OCI-LY3 (cell line): ENCODE results near the gene DHX57.

Experiments
- EZH2phosphoT487 ChIP-seq: fragments of 200-600 bp; shearing (Covaris generic); IDR thresholded peaks from 2 replicates; pipeline ENCODE4 v1.6.1; 2018; ENCODE audit warnings: antibody characterized with exemption, mixed run types, low read depth
- TF ChIP-seq, protein P1 (sequence below): fragments of 200-600, 300-600 bp; sonication (generic); IDR thresholded peaks from 2 replicates; pipeline ENCODE4 v1.5.1; 2014; ENCODE audit warnings: antibody characterized with exemption, low read length, low read depth

DNA sequence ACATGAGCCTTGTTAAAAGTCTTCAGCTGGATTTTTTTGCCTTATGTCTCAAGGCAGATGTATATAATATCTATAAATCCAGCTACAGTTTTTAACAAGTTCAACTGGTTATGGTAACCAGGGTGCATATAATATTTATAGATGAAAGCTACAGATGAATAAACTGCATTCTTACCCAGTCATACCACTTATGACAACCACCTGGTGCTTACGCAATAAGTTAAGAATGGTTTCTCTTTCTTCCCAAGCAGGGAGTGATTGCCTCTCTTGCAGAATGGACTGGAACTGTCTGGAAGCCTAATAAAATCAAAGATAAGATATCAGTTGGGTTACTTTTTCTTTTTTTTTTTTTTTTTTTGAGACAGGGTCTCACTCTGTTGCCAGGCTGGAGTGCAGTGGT lies 19.6 kb downstream of the DHX57 start:
- TF ChIP-seq EZH2phosphoT487 = no peak
- TF ChIP-seq, protein P1, sequence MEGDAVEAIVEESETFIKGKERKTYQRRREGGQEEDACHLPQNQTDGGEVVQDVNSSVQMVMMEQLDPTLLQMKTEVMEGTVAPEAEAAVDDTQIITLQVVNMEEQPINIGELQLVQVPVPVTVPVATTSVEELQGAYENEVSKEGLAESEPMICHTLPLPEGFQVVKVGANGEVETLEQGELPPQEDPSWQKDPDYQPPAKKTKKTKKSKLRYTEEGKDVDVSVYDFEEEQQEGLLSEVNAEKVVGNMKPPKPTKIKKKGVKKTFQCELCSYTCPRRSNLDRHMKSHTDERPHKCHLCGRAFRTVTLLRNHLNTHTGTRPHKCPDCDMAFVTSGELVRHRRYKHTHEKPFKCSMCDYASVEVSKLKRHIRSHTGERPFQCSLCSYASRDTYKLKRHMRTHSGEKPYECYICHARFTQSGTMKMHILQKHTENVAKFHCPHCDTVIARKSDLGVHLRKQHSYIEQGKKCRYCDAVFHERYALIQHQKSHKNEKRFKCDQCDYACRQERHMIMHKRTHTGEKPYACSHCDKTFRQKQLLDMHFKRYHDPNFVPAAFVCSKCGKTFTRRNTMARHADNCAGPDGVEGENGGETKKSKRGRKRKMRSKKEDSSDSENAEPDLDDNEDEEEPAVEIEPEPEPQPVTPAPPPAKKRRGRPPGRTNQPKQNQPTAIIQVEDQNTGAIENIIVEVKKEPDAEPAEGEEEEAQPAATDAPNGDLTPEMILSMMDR = no peak
